Heart right ventricle (tissue), 16 donors: ENCODE measurements around the gene HYAL3. TPM values are rescaled to one million over a fixed set of nuclear protein-coding genes. Genes with fewer than 3 reads are reported as not detected.

Source experiments
- ATAC-seq, 8 donors: fragments of 200-7000 bp; cut with Tn5 transposase; one replicate each; pipeline ENCODE4 v1.9.1; 2020; ENCODE audit warnings: mild to moderate bottlenecking in 8 of 8, moderate library complexity in 8 of 8, moderate number of reproducible peaks in 1 of 8
- DNase-seq, 2 donors: peaks; one replicate each; pipeline ENCODE4 v3.0.0-alpha.2; 2020
- H3K27ac ChIP-seq, 10 donors: fragments of 200-600 bp; sonication (generic) in 2 of 10; one replicate each; pipeline versions ENCODE4 v1.5.0 to v1.8.0; 2020 to 2022; ENCODE audit warnings: mild to moderate bottlenecking in 3 of 10
- H3K27me3 ChIP-seq, 7 donors: fragments of 200-600 bp; one replicate each; pipeline ENCODE4 v1.8.0; 2021 to 2022; ENCODE audit warnings: mild to moderate bottlenecking in 2 of 7
- H3K36me3 ChIP-seq, 9 donors: fragments of 200-600 bp; sonication (generic) in 1 of 9; one replicate each; pipeline versions ENCODE4 v1.5.0 to v1.8.0; 2020 to 2022; ENCODE audit warnings: mild to moderate bottlenecking in 2 of 9
- H3K4me1 ChIP-seq, 9 donors: fragments of 200-600 bp; sonication (generic) in 1 of 9; one replicate each; pipeline versions ENCODE4 v1.5.0 to v1.8.0; 2020 to 2022; ENCODE audit warnings: mild to moderate bottlenecking in 4 of 9
- H3K4me3 ChIP-seq, 10 donors: fragments of 200-600 bp; sonication (generic) in 2 of 10; one replicate each; pipeline versions ENCODE4 v1.5.0 to v1.8.0; 2020 to 2022; ENCODE audit warnings: mild to moderate bottlenecking in 7 of 10, moderate library complexity in 2 of 10
- H3K9me3 ChIP-seq, 11 donors: fragments of 200-600 bp in 10 of 11; sonication (generic) in 2 of 11; one replicate each; pipeline versions ENCODE4 v1.5.0 to v1.8.0; 2013 to 2022; ENCODE audit warnings: mild to moderate bottlenecking in 2 of 11, control low read depth in 1 of 11, moderate library complexity in 1 of 11
- WGBS, 2 donors: extraction: QIAGEN DNeasy Blood & Tissue Kit; methylation state at CpG; one replicate each; pipeline ENCODE4 v1.1.7; 2013; ENCODE audit warnings: inconsistent platforms in 1 of 2; 5-methylcytosine and 5-hydroxymethylcytosine counted together
- intact Hi-C, 10 donors: fragments of 100-400 bp; cut with DNase I; formaldehyde crosslinking; loops; one replicate each; pipeline versions ENCODE4 v1.11.1 to v1.14.2; 2022
- polyA plus RNA-seq, 2 donors: library from polyadenylated mRNA; stranded (reverse); fragments of 200-250 nt; gene quantifications; one replicate each; pipeline ENCODE4 v1.2.3, GENCODE V29; 2013
- total RNA-seq, 10 donors: library from RNA; stranded (reverse); fragmentation: NEBNext Ultra II Directional in 3 of 10; extraction: Animal tissue kit (Norgen Biotek cat#: 25700) in 3 of 10; gene quantifications; one replicate each; pipeline versions ENCODE4 v1.2.1 to v1.2.4, GENCODE V29; 2021 to 2023
- TF ChIP-seq, protein P1 (sequence below), 9 donors: fragments of 200-600 bp; sonication (generic) in 2 of 9; IDR thresholded peaks; one replicate each; pipeline versions ENCODE4 v1.5.0 to v1.8.0; 2021 to 2022; ENCODE audit warnings: antibody characterized with exemption in 9 of 9, mild to moderate bottlenecking in 5 of 9, moderate library complexity in 1 of 9
- donor health status: Arrhythmogenic right ventricular cardiomyopathy.
- donor health status: ischemic (EF 13 %, LVEDD 7.1; RV severe dilation, severe dysfunction).
- donor health status: healthy with polysubstance abuse.
- donor health status: DM: no; HTN: yes; CAD: no.
- donor health status: DM: no; HTN: no; CAD: no.
- donor health status: ischemic (EF 25% LVEDD 6.9; RV normal size, moderate dysfunction).
- donor health status: ischemic (EF 25% LVEDD 5.7; RV mildly dilated, moderate dysfunction).
- donor health status: healthy.
- donor health status: DM: yes; HTN: yes; CAD: no.
- donor health status: Ischemic cardiomyopathy.
- donor health status: ischemic (EF 35%, LVEDD 5.7; RV mildly dilated, moderate dysfunction).
- donor health status: nonischemic (EF 11% LVEDD 7.7; RV severe dilation, severe dysfunction).
- donor health status: DM: yes; HTN: yes; CAD: no.
- donor health status: PGD.
- donor health status: ischemic (EF 29% LVEDD 5.4; RV normal size, mild dysfunction).
- donor health status: nonischemic (EF 23%, LVEDD 6.1; RV moderate dilation, normal function).

The HYAL3 gene
- total and polyA plus RNA-seq, 12 donors = 0.80 to 3.0 (median 2.0) TPM

DNA sequence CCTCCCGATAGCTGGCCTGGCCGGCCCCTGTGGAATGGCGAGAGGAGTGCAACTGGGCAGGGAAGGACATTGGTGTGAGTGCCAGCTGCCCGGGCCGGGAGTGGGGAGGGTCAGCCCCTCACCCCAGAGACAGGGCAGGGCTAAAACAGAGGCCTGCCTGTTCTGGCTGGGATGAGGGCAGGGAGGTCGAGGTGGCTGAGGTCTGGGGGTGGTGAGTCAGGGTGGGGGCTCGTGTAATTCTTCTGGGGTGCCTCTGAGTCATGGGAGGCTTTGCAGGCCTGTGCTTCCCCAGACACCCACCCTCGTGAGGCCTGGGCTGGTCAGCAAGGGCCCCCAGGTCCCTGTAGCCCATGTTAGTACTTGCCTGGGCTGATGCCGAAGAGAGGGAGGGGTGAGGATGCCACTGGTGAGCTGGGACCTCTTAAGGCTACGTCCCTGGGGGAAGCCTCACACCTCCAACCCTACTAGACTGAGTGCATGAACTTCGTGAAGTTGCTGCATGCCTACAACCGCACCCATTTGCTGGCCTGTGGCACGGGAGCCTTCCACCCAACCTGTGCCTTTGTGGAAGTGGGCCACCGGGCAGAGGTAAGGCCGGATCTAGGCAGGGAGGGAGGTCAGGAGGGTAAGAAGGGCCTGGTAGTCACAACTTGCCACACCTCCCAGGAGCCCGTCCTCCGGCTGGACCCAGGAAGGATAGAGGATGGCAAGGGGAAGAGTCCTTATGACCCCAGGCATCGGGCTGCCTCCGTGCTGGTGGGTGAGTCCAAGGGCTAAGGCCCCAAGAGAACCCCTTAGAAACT is 28.6 kb downstream of the HYAL3 start:
- H3K4me1 ChIP-seq = peaks cover 8 to 76% (median 55%) of the 10 kb centered on the region in 9 donors

DNA sequence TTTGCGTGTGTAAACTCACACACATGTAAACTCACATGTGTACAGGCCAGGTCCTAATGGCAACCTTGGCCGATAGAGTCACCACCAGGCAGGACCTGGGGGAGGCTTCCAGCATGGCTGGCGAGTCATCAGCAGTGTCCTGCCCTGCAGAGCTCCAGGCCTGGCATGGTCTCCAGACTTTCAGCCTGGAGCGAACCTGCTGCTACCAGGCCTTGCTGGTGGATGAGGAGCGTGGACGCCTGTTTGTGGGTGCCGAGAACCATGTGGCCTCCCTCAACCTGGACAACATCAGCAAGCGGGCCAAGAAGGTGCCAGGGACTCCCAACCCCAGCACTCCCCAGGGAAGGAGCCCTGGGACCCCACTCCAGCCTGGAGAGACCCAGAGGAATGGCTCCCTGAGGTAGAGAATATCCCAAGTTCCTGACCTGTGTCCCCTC is 29.2 kb downstream of the HYAL3 start:
- H3K4me1 ChIP-seq = peaks cover 13 to 77% (median 59%) of the 10 kb centered on the region in 9 donors
- TF ChIP-seq, protein P1, sequence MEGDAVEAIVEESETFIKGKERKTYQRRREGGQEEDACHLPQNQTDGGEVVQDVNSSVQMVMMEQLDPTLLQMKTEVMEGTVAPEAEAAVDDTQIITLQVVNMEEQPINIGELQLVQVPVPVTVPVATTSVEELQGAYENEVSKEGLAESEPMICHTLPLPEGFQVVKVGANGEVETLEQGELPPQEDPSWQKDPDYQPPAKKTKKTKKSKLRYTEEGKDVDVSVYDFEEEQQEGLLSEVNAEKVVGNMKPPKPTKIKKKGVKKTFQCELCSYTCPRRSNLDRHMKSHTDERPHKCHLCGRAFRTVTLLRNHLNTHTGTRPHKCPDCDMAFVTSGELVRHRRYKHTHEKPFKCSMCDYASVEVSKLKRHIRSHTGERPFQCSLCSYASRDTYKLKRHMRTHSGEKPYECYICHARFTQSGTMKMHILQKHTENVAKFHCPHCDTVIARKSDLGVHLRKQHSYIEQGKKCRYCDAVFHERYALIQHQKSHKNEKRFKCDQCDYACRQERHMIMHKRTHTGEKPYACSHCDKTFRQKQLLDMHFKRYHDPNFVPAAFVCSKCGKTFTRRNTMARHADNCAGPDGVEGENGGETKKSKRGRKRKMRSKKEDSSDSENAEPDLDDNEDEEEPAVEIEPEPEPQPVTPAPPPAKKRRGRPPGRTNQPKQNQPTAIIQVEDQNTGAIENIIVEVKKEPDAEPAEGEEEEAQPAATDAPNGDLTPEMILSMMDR (IDR thresholded peaks at IDR 0.05) = no peak
- peak overlapping the region in 6 of 10 donors; percentile 45 to 98 (median 95) for H3K27ac ChIP-seq
- intact Hi-C loops = loop anchor here in 5 of 10 donors (2.0 to 10.0 kb wide), 8 partner anchors 41 to 148 kb away; partner anchors contain the start of genes HYAL2 (in 2 of the 5), GNAT1 (in 1 of the 5) and TUSC2 (in 1 of the 5)
- no peaks in the 10 kb centered on the region for H3K9me3 ChIP-seq
- H3K36me3 ChIP-seq = no peaks in the 10 kb centered on the region
- 87 to 88% methylated on average over 8 of the region's 8 CpGs for WGBS, 2 donors
- H3K4me3 ChIP-seq = peak overlapping the region in 4 of 10 donors; percentile 8 to 71 (median 54)
- no peak for DNase-seq
- peaks cover 0 to 33% (median 6%) of the 10 kb centered on the region in 7 donors for H3K27me3 ChIP-seq
- ATAC-seq = no peak

More for the DNA sequence above, 28.6 kb downstream of the HYAL3 start:
- Histone ChIP-seq H3K4me3 (no peak overlapping the region), H3K36me3 (no peaks in the 10 kb centered on the region), H3K27me3 (peaks cover 0 to 39% (median 10%) of the 10 kb centered on the region in 7 donors), H3K27ac (peak overlapping the region in 3 of 10 donors; percentile 81 to 96 (median 94)), H3K9me3 (no peaks in the 10 kb centered on the region)
- intact Hi-C loops = loop anchor here in 5 of 10 donors (1.0 to 10.0 kb wide), 8 partner anchors 42 to 148 kb away; partner anchors contain the start of genes GNAT1 (in 1 of the 5) and HYAL2 (in 1 of the 5)
- TF ChIP-seq, protein P1 (IDR thresholded peaks at IDR 0.05) = no peak
- ATAC-seq = no peak
- 84 to 85% methylated on average over 19 of the region's 19 CpGs for WGBS, 2 donors
- peak in 1 of 2 donors; percentile 21 for DNase-seq

DNA sequence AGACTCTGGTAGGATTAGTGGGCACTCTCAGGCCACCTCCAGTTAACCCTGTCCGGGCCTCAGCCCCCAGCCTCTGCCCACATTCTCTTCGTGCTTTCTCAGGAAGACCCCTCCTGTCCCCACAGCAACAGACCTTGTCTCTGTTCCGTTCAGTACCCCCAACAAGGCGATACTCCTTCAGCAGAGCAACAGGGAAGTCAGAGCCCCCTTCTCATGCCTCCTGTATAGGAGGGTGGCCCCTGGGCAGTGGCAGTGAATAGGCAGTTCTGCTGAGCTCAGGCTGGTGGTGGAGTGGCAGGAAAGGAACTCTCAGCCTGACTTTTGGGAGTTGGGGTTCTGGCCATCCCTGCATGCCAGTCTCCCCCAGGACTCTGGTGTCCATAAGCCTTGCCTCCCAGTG is 29.7 kb downstream of the HYAL3 start:
- no peaks in the 10 kb centered on the region for H3K36me3 ChIP-seq
- DNase-seq (peak in 1 of 2 donors; percentile 20), ATAC-seq (no peak)
- H3K4me3 ChIP-seq = peak overlapping the region in 9 of 10 donors; percentile 14 to 71 (median 34)
- no peaks in the 10 kb centered on the region for H3K9me3 ChIP-seq
- H3K27ac ChIP-seq = peak overlapping the region in 9 of 10 donors; percentile 45 to 98 (median 90)
- 73 to 77% methylated on average over 4 of the region's 4 CpGs for WGBS, 2 donors
- intact Hi-C loops = loop anchor here in 1 of 10 donors (10.0 kb wide), 1 partner anchor 55 kb away; the partner anchor contains the start of genes HYAL2 and TUSC2
- peaks cover 0 to 27% (median 2%) of the 10 kb centered on the region in 7 donors for H3K27me3 ChIP-seq
- peaks cover 18 to 77% (median 62%) of the 10 kb centered on the region in 9 donors for H3K4me1 ChIP-seq
- TF ChIP-seq, protein P1 (IDR thresholded peaks at IDR 0.05) = no peak
